ENCODE data around the gene DGCR2. TPM values are rescaled to one million over a fixed set of nuclear protein-coding genes. Genes with fewer than 3 reads are reported as not detected.

DGCR2 gene
- total RNA-seq, 4 donors from 2014 or later: 44.1 to 76.5 (median 56.3) TPM

DNA sequence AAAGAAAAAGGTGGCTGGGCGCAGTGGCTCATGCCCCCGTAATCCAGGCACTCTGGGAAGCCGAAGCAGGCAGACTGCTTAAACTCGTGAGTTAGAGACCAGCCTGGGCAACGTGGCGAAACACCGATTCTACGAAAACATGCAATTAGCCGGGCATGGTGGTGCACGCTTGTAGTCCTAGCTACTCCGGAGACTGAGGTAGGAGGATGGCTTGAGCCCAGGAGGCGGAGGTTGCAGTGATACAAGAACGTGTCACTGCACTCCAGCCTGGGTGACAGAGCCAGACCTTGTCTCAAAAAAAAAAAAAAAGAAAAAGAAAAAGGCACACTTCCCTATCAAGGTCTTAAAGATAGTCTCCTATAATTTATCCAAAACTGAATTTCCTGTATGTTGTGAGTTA is 39.4 kb downstream of the DGCR2 start:
- no peak overlapping the region for H3K4me3 ChIP-seq
- no peak for ATAC-seq

DNA sequence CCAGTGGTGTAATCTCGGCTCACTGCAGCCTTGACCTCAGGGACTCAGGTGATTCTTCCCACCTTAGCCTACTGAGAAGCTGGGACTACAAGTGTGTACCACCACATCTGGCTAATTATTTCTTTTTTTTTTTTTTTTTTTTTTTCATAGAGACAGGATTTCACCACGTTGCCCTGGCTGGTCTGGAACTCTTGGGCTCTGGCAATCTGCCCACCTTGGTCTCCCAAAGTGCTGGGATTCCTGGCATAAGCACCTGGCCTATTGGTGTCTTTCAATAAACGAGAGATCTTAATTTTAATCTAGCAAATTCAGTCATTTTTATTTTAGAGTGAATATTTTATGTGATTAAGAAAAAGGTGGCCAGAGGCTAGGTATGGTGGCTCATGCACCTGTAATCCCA is 40.1 kb downstream of the DGCR2 start:
- WGBS, 2 donors (ENCODE audit: low coverage in 1 of 2): 67 to 100% methylated on average over 1 of the region's 3 CpGs
- no peaks in the 10 kb centered on the region for H3K27me3 ChIP-seq
- TF ChIP-seq EP300 (IDR thresholded peaks at IDR 0.05) (no peak), POLR2A (IDR thresholded peaks at IDR 0.05) (no peak), POLR2AphosphoS5 (IDR thresholded peaks at IDR 0.05) (no peak)
- TF ChIP-seq, protein P1, sequence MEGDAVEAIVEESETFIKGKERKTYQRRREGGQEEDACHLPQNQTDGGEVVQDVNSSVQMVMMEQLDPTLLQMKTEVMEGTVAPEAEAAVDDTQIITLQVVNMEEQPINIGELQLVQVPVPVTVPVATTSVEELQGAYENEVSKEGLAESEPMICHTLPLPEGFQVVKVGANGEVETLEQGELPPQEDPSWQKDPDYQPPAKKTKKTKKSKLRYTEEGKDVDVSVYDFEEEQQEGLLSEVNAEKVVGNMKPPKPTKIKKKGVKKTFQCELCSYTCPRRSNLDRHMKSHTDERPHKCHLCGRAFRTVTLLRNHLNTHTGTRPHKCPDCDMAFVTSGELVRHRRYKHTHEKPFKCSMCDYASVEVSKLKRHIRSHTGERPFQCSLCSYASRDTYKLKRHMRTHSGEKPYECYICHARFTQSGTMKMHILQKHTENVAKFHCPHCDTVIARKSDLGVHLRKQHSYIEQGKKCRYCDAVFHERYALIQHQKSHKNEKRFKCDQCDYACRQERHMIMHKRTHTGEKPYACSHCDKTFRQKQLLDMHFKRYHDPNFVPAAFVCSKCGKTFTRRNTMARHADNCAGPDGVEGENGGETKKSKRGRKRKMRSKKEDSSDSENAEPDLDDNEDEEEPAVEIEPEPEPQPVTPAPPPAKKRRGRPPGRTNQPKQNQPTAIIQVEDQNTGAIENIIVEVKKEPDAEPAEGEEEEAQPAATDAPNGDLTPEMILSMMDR (IDR thresholded peaks at IDR 0.05): no peak
- H3K27ac ChIP-seq: no peak overlapping the region
- H3K36me3 ChIP-seq: peaks cover 0 to 45% of the 10 kb centered on the region in 2 donors
- no peak overlapping the region for H3K4me3 ChIP-seq
- H3K9me3 ChIP-seq: no peaks in the 10 kb centered on the region
- ATAC-seq: no peak
- peaks cover 0 to 15% (median 3%) of the 10 kb centered on the region in 3 donors for H3K4me1 ChIP-seq

More for the DNA sequence above, 39.4 kb downstream of the DGCR2 start:
- no peak for TF ChIP-seq POLR2A (IDR thresholded peaks at IDR 0.05)
- no peak for TF ChIP-seq POLR2AphosphoS5 (IDR thresholded peaks at IDR 0.05)
- TF ChIP-seq, protein P1 (IDR thresholded peaks at IDR 0.05): no peak
- TF ChIP-seq EP300 (IDR thresholded peaks at IDR 0.05): no peak
- WGBS, 2 donors (ENCODE audit: low coverage in 1 of 2): 74 to 81% methylated on average over 8 to 12 of the region's 13 CpGs
- no peaks in the 10 kb centered on the region for H3K27me3 ChIP-seq
- H3K36me3 ChIP-seq: peaks cover 0 to 47% of the 10 kb centered on the region in 2 donors
- no peaks in the 10 kb centered on the region for H3K9me3 ChIP-seq
- no peak overlapping the region for H3K27ac ChIP-seq
- peaks cover 0 to 15% (median 3%) of the 10 kb centered on the region in 3 donors for H3K4me1 ChIP-seq

DNA sequence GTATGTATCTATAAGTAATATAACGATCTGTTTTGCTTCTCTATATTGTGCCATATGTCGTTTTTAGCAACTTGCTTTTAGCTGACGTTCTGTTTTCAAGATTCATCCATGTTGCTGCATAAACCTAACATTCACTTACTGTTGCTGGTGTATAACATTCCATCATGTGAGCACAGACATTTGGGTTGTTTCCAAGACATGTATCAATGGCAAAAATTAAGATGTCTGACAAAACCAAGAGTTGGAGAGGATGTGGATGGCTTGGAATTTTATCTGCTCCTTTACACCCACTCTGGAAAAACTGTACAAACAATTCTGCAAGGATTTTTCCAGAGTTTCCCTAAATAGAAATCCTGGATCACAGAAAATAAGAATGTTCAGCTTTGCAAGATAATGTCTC is 40.9 kb downstream of the DGCR2 start:
- WGBS, 2 donors (ENCODE audit: low coverage in 1 of 2): 75 to 80% methylated on average over 3 of the region's 3 CpGs
- no peak for ATAC-seq
- no peak overlapping the region for H3K4me3 ChIP-seq
- TF ChIP-seq EP300 (IDR thresholded peaks at IDR 0.05) (no peak), POLR2AphosphoS5 (IDR thresholded peaks at IDR 0.05) (no peak), POLR2A (IDR thresholded peaks at IDR 0.05) (no peak)
- TF ChIP-seq, protein P1 (IDR thresholded peaks at IDR 0.05): no peak
- H3K9me3 ChIP-seq: no peaks in the 10 kb centered on the region
- peaks cover 0 to 13% (median 3%) of the 10 kb centered on the region in 3 donors for H3K4me1 ChIP-seq
- H3K27me3 ChIP-seq: no peaks in the 10 kb centered on the region
- H3K27ac ChIP-seq: no peak overlapping the region
- peaks cover 0 to 38% of the 10 kb centered on the region in 2 donors for H3K36me3 ChIP-seq

DNA sequence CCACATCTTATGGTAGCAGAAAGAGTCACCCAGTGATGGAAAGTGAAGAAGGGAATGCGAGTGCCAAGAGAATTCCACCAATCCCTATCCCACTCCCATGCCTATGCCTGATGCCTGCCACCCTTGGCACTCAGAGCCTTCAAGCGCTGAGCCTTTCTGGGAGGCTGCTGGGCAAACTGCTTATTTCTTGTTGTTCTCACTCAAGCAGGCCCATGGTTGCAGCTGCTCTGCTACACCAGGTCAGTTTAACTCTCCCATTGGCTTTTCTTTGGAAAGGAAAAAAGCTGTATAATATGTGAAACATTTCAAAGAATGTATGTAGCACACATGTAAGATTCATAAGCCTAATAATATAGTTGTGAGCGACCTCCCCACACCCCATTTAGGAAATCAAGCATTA is 41.4 kb downstream of the DGCR2 start:
- no peak for TF ChIP-seq EP300 (IDR thresholded peaks at IDR 0.05)
- TF ChIP-seq, protein P1 (IDR thresholded peaks at IDR 0.05): no peak
- no peak for TF ChIP-seq POLR2AphosphoS5 (IDR thresholded peaks at IDR 0.05)
- no peak for TF ChIP-seq POLR2A (IDR thresholded peaks at IDR 0.05)
- no peaks in the 10 kb centered on the region for H3K9me3 ChIP-seq
- H3K4me3 ChIP-seq: no peak overlapping the region
- no peak for ATAC-seq
- H3K27me3 ChIP-seq: no peaks in the 10 kb centered on the region
- H3K36me3 ChIP-seq: peaks cover 0 to 36% of the 10 kb centered on the region in 2 donors
- H3K4me1 ChIP-seq: peaks cover 0 to 8% (median 3%) of the 10 kb centered on the region in 3 donors
- no peak overlapping the region for H3K27ac ChIP-seq
- 98 to 100% methylated on average over 3 of the region's 3 CpGs for WGBS, 2 donors (ENCODE audit: low coverage in 1 of 2)

DNA sequence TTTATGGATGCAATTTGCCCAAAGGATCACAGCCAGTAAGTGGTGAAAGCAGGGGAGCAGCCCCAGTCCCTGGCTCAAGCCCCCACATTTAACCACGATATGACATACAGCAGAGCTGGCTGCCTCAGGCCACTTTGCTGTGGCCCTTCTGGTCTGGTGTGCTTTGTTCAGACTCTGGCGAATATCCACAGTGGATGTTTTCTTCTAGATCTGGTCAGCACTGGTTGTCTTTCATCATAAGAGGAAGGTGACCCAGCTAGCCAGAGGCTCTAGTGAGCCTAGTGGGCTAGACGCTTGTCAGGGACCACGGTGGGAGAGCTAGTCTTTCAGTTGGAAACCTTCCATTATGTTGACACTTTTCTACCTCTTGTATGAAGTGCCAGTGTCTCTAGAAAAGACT is 42.5 kb downstream of the DGCR2 start:
- TF ChIP-seq EP300 (IDR thresholded peaks at IDR 0.05): no peak
- TF ChIP-seq, protein P1 (IDR thresholded peaks at IDR 0.05): no peak
- no peak for TF ChIP-seq POLR2AphosphoS5 (IDR thresholded peaks at IDR 0.05)
- no peak for TF ChIP-seq POLR2A (IDR thresholded peaks at IDR 0.05)
- 92 to 94% methylated on average over 2 of the region's 4 CpGs for WGBS, 2 donors (ENCODE audit: low coverage in 1 of 2)

More for the DNA sequence above, 42.5 kb downstream of the DGCR2 start:
- no peak overlapping the region for H3K4me3 ChIP-seq
- H3K36me3 ChIP-seq: peaks cover 0 to 36% of the 10 kb centered on the region in 2 donors
- ATAC-seq: no peak
- no peaks in the 10 kb centered on the region for H3K4me1 ChIP-seq
- H3K9me3 ChIP-seq: no peaks in the 10 kb centered on the region
- H3K27ac ChIP-seq: no peak overlapping the region
- H3K27me3 ChIP-seq: no peaks in the 10 kb centered on the region
